DOHH2 (cell line): ENCODE results near the gene GPC6.

Experiments
- EZH2phosphoT487 ChIP-seq: fragments of 200-600 bp; sonication (generic); IDR thresholded peaks from 2 replicates; pipeline ENCODE4 v1.6.1; 2017; ENCODE audit warnings: borderline replicate concordance, mild to moderate bottlenecking, antibody characterized with exemption, low read length, moderate library complexity, mixed read lengths
- TF ChIP-seq, protein P1 (sequence below): fragments of 200-600 bp; sonication (generic); IDR thresholded peaks from one replicate; pipeline ENCODE4 v1.5.1; 2014; ENCODE audit warnings: antibody characterized with exemption, mild to moderate bottlenecking, low read depth, low read length; ENCODE audit not compliant: poor library complexity, severe bottlenecking

- TF ChIP-seq, protein P1, sequence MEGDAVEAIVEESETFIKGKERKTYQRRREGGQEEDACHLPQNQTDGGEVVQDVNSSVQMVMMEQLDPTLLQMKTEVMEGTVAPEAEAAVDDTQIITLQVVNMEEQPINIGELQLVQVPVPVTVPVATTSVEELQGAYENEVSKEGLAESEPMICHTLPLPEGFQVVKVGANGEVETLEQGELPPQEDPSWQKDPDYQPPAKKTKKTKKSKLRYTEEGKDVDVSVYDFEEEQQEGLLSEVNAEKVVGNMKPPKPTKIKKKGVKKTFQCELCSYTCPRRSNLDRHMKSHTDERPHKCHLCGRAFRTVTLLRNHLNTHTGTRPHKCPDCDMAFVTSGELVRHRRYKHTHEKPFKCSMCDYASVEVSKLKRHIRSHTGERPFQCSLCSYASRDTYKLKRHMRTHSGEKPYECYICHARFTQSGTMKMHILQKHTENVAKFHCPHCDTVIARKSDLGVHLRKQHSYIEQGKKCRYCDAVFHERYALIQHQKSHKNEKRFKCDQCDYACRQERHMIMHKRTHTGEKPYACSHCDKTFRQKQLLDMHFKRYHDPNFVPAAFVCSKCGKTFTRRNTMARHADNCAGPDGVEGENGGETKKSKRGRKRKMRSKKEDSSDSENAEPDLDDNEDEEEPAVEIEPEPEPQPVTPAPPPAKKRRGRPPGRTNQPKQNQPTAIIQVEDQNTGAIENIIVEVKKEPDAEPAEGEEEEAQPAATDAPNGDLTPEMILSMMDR = no peak
- no peak for TF ChIP-seq EZH2phosphoT487
Observed at GRCh38 chr13:94444826-94445225, 1218.2 kb downstream of the GPC6 start.
